ENCODE results near the gene LDAF1. TPM values are rescaled to one million over a fixed set of nuclear protein-coding genes. Genes with fewer than 3 reads are reported as not detected.

Gene LDAF1
- total and polyA plus RNA-seq, 2 of the 8 experiments (the other 6 are each of a cell fraction or from before 2014, with no cell fraction given) = 32.4 to 34.2 TPM

DNA sequence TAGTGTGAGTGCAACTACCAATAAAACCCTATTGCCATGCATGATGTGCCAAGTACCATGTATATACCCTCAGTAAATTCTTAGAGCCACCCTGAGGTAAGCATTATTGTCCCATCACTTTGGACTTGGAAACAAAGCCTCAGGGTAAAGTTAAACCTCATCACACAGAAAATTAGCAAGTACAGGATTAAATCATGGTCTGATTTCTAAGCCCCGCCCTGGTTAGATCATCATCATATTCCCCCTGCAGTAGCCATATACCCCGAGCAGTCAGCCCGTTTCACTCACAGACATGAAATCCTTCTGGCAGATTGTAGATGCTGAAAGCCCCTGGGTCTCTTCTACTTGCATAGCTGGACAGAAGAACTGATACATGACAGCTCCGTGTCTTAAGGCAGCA, 48.1 kb downstream of the LDAF1 start:
- no peaks in the 10 kb centered on the region for H3K27me3 ChIP-seq (replicated peaks in 1 of 4; ENCODE audit: control insufficient read depth in 3 of 4, extremely low read depth in 1 of 4, insufficient read depth in 3 of 4, low read length in 3 of 4)
- no peak overlapping the region for H3K4me3 ChIP-seq (ENCODE audit: extremely low read depth in 1 of 4, insufficient read depth in 2 of 4, low read depth in 3 of 4, low read length in 4 of 4)
- no peak overlapping the region for H2BK12ac ChIP-seq (ENCODE audit: low read depth, low read length)
- H3K4ac ChIP-seq (replicated peaks; ENCODE audit: insufficient read length, low read depth, low read length) = no peak overlapping the region
- no peaks in the 10 kb centered on the region for H4K20me1 ChIP-seq (replicated peaks in 1 of 2; ENCODE audit: control insufficient read depth in 1 of 2, insufficient read depth in 2 of 2, low read length in 2 of 2)
- no peak overlapping the region for H2BK15ac ChIP-seq (ENCODE audit: low read length)
- H2BK20ac ChIP-seq (ENCODE audit: low read length) = no peak overlapping the region
- H3K36me3 ChIP-seq (ENCODE audit: control insufficient read depth in 2 of 4, insufficient read depth in 4 of 4, low read length in 3 of 4) = no peaks in the 10 kb centered on the region
- no peak overlapping the region for H3K56ac ChIP-seq (replicated peaks; ENCODE audit: insufficient read length, low read depth, low read length)
- no peaks in the 10 kb centered on the region for H3K79me2 ChIP-seq (ENCODE audit: control insufficient read depth in 1 of 2, insufficient read depth in 2 of 2, low read length in 2 of 2)
- H3K23ac ChIP-seq (ENCODE audit: insufficient read length) = no peak overlapping the region
- H4K5ac ChIP-seq (ENCODE audit: insufficient read length, low read depth, low read length) = no peak overlapping the region
- TF ChIP-seq NRF1 (IDR thresholded peaks at IDR 0.05; ENCODE audit: low read depth, low read length) (no peak), EZH2 (IDR thresholded peaks at IDR 0.05; ENCODE audit: low read depth, low read length, severe bottlenecking) (no peak), GTF2F1 (IDR thresholded peaks at IDR 0.05; ENCODE audit: borderline replicate concordance, low read depth, low read length) (no peak), MAFK (IDR thresholded peaks at IDR 0.05; ENCODE audit: low read depth, low read length) (no peak)
- TF ChIP-seq, protein P1, sequence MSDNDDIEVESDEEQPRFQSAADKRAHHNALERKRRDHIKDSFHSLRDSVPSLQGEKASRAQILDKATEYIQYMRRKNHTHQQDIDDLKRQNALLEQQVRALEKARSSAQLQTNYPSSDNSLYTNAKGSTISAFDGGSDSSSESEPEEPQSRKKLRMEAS (IDR thresholded peaks at IDR 0.05) = no peak
- no peak overlapping the region for H3K9ac ChIP-seq (replicated peaks in 1 of 4; ENCODE audit: extremely low read depth in 1 of 4, low read depth in 3 of 4, low read length in 3 of 4)
- H3K4me2 ChIP-seq (ENCODE audit: insufficient read depth in 1 of 2, low read depth in 2 of 2, low read length in 2 of 2) = no peak overlapping the region
- H3K9me3 ChIP-seq (ENCODE audit: insufficient read depth in 2 of 2, low read depth in 1 of 2, low read length in 1 of 2) = no peaks in the 10 kb centered on the region
- no peak overlapping the region for H3K27ac ChIP-seq (ENCODE audit: low read depth, low read length)
- no peak overlapping the region for H2AFZ ChIP-seq (ENCODE audit: low read length)
- no peak overlapping the region for H4K8ac ChIP-seq (ENCODE audit: extremely low read depth, insufficient read depth, low read length)
- H2BK5ac ChIP-seq (ENCODE audit: low read depth, low read length) = no peak overlapping the region
- H2AK5ac ChIP-seq (ENCODE audit: low read depth, low read length) = no peak overlapping the region
- H3K18ac ChIP-seq (ENCODE audit: extremely low read depth, low read length) = no peak overlapping the region
- no peak overlapping the region for H4K91ac ChIP-seq (replicated peaks; ENCODE audit: insufficient read length, low read length)
- H2BK120ac ChIP-seq (replicated peaks; ENCODE audit: low read depth, low read length) = no peak overlapping the region
- no peaks in the 10 kb centered on the region for H3K4me1 ChIP-seq (replicated peaks in 1 of 4; ENCODE audit: control insufficient read depth in 3 of 4, insufficient read depth in 4 of 4, low read length in 3 of 4)
- FAIRE-seq (no peak), DNase-seq (ENCODE audit: low read depth in 1 of 2, low spot score in 2 of 2) (no peak)
- H3K79me1 ChIP-seq (ENCODE audit: low read depth, low read length) = no peaks in the 10 kb centered on the region
- CTCF ChIA-PET (ENCODE audit: partially characterized antibody) = interaction anchor here (1.0 kb wide), 1 partner anchor 94 kb away, joined by 3 read pairs; no protein-coding TSS in a partner anchor
- no peaks in the 10 kb centered on the region for H3K23me2 ChIP-seq (ENCODE audit: low read depth, low read length)
- H3K14ac ChIP-seq (ENCODE audit: insufficient read length) = no peak overlapping the region
- POLR2A ChIA-PET (ENCODE audit: partially characterized antibody) = no interaction called here
- WGBS, 2 experiments (ENCODE audit: extremely low coverage in 1 of 2, insufficient coverage in 1 of 2, insufficient read length in 1 of 2, insufficient replicate concordance in 2 of 2, low coverage in 1 of 2, low lambda C conversion rate in 2 of 2, missing lambda C conversion rate in 1 of 2) = 88% methylated on average over 4 of the region's 4 CpGs; no CpG with 5 or more reads in 1 of the 2 experiments

All from H1 (cell line).